ENCODE results near the gene CRB3. TPM values are rescaled to one million over a fixed set of nuclear protein-coding genes. Genes with fewer than 3 reads are reported as not detected.
A peak's percentile ranks its signal among the peaks of the same experiment; 100 is the strongest.

Gene CRB3
- total and polyA plus RNA-seq, 2 of the 8 experiments (the other 6 are each of a cell fraction or from before 2014, with no cell fraction given): 21.1 to 24.6 TPM

DNA sequence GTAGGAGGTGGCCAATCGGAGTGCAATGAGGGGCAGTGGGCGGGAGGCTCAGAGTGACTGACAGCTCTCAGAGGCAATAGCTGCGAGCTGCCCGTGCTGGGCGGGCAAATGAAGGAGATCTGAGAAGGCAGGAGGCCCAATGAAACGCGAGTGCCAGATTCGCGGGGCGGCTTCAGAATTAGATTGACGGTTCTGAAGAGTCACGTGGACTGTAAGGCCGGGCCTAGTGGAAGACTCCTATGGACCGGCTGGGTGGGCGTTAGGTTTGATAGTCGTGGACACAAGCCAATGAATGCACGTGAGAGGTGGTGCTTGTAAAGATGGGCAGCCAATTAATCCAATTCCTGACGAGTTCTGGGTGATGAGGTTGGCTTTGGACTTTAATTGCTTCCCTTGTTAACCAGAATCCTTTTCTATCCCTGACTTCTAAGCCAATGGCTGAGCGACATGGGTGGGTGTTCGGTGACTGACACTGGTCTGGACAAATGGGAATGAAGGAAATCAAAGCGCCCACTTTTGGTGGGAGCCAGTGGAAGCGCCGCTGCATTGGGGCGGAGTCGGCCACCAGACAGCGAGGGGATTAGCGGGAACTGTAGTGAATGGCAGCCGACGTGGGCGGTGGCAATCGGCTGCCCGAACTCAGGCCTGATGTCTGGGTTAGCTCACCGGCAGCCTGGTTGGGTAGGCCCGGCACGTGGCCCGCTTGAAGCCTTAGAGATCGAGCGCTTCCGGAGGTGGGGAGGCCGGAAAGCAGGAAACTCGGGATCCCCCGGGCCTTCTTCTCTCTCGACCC, 38.9 kb upstream of the CRB3 start (continued):
- TF ChIP-seq, protein P1, sequence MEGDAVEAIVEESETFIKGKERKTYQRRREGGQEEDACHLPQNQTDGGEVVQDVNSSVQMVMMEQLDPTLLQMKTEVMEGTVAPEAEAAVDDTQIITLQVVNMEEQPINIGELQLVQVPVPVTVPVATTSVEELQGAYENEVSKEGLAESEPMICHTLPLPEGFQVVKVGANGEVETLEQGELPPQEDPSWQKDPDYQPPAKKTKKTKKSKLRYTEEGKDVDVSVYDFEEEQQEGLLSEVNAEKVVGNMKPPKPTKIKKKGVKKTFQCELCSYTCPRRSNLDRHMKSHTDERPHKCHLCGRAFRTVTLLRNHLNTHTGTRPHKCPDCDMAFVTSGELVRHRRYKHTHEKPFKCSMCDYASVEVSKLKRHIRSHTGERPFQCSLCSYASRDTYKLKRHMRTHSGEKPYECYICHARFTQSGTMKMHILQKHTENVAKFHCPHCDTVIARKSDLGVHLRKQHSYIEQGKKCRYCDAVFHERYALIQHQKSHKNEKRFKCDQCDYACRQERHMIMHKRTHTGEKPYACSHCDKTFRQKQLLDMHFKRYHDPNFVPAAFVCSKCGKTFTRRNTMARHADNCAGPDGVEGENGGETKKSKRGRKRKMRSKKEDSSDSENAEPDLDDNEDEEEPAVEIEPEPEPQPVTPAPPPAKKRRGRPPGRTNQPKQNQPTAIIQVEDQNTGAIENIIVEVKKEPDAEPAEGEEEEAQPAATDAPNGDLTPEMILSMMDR (IDR thresholded peaks at IDR 0.05; ENCODE audit: control extremely low read depth in 1 of 3, insufficient read depth in 1 of 3, low read depth in 1 of 3, low read length in 3 of 3): no peak
- TF ChIP-seq CHD1 (IDR thresholded peaks at IDR 0.05; ENCODE audit: low read depth, low read length) (no peak), HDAC2 (IDR thresholded peaks at IDR 0.05; ENCODE audit: borderline replicate concordance in 1 of 2, low read depth in 2 of 2, low read length in 2 of 2) (peak in 1 of 2 experiments; percentile 81; a peak in 2 of 4 replicates), EGR1 (IDR thresholded peaks at IDR 0.05; ENCODE audit: borderline replicate concordance, low read depth, low read length) (peak; percentile 75; the same call in 1 of the 2 replicates), SUZ12 (IDR thresholded peaks at IDR 0.05; ENCODE audit: low read length) (no peak), JUN (IDR thresholded peaks at IDR 0.05; ENCODE audit: low read depth, low read length) (no peak), RBBP5 (IDR thresholded peaks at IDR 0.05; ENCODE audit: borderline replicate concordance, low read depth, low read length) (no peak), POLR2A (IDR thresholded peaks at IDR 0.05; ENCODE audit: control extremely low read depth in 1 of 2, low read depth in 2 of 2, low read length in 2 of 2) (no peak; a peak in 1 of 3 replicates), CHD2 (IDR thresholded peaks at IDR 0.05; ENCODE audit: low read length) (peak; percentile 93), ASH2L (IDR thresholded peaks at IDR 0.05; ENCODE audit: low read length) (no peak), TCF12 (IDR thresholded peaks at IDR 0.05; ENCODE audit: low read depth, low read length) (0 out of 2 replicates have a peak, but pooled peaks have one; percentile 59), USF2 (IDR thresholded peaks at IDR 0.05; ENCODE audit: low read length) (peak; percentile 93), JUND (IDR thresholded peaks at IDR 0.05; ENCODE audit: low read length) (no peak), SP2 (IDR thresholded peaks at IDR 0.05; ENCODE audit: low read length) (peak; percentile 94), TBP (IDR thresholded peaks at IDR 0.05; ENCODE audit: low read depth, low read length) (peak; percentile 19), ZNF274 (IDR thresholded peaks at IDR 0.05; ENCODE audit: borderline replicate concordance, extremely low read depth, low read length) (no peak), E2F6 (IDR thresholded peaks at IDR 0.05) (peak; percentile 100)
- TF ChIP-seq, protein P2, sequence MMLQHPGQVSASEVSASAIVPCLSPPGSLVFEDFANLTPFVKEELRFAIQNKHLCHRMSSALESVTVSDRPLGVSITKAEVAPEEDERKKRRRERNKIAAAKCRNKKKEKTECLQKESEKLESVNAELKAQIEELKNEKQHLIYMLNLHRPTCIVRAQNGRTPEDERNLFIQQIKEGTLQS (IDR thresholded peaks at IDR 0.05; ENCODE audit: insufficient read depth, low read depth, low read length): no peak
- TF ChIP-seq, protein P3, sequence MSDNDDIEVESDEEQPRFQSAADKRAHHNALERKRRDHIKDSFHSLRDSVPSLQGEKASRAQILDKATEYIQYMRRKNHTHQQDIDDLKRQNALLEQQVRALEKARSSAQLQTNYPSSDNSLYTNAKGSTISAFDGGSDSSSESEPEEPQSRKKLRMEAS (IDR thresholded peaks at IDR 0.05): peak; percentile 100

Data from H1 (cell line).